DND-41 (cell line): ENCODE results near the gene HMGN4.

Experiments
- EZH2 ChIP-seq: IDR thresholded peaks from 3 replicates; pipeline ENCODE4 v1.6.1; 2012; ENCODE audit warnings: borderline replicate concordance, low read depth, mild to moderate bottlenecking, moderate library complexity, low read length, inconsistent platforms; ENCODE audit not compliant: severe bottlenecking
- TF ChIP-seq, protein P1 (sequence below): IDR thresholded peaks from 2 replicates; pipeline ENCODE4 v1.5.1; 2012; ENCODE audit warnings: borderline replicate concordance, low read length, moderate library complexity, mild to moderate bottlenecking; ENCODE audit not compliant: poor library complexity, severe bottlenecking; ENCODE audit errors: extremely low read depth

DNA sequence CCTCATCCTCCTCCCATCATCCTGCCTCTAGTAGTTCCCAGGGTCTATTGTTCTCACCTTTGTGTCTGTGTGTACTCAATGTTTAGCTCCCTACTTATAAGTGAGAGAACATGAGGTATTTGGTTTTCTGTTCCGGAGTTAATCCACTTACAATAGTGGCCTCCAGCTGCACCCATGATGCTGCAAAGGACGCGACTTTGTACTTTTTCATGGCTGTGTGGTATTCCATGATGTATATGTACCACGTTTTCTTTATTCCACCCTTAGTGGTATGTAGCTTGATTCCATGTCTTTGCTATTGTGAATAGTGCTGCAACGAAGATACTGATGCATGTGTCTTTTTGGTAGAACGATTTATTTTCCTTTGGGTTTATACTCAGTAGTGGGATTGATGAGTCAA lies 40.1 kb downstream of the HMGN4 start:
- TF ChIP-seq, protein P1, sequence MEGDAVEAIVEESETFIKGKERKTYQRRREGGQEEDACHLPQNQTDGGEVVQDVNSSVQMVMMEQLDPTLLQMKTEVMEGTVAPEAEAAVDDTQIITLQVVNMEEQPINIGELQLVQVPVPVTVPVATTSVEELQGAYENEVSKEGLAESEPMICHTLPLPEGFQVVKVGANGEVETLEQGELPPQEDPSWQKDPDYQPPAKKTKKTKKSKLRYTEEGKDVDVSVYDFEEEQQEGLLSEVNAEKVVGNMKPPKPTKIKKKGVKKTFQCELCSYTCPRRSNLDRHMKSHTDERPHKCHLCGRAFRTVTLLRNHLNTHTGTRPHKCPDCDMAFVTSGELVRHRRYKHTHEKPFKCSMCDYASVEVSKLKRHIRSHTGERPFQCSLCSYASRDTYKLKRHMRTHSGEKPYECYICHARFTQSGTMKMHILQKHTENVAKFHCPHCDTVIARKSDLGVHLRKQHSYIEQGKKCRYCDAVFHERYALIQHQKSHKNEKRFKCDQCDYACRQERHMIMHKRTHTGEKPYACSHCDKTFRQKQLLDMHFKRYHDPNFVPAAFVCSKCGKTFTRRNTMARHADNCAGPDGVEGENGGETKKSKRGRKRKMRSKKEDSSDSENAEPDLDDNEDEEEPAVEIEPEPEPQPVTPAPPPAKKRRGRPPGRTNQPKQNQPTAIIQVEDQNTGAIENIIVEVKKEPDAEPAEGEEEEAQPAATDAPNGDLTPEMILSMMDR = no peak
- no peak for TF ChIP-seq EZH2
